Ramos (cell line): ENCODE results near the gene CCDC116.
"Not testable (repeated sequence)": the region's sequence is repeated elsewhere in the genome, so short reads cannot be mapped to it uniquely, and the experiment has no call there.

Source experiments
- in situ Hi-C: fragments of 300-500 bp; cut with MboI; formaldehyde crosslinking; loops from one replicate; pipeline ENCODE4 v1.14.3; 2022; ENCODE audit warnings: low sequenced_read_pairs; ENCODE audit not compliant: unreplicated experiment

CCDC116 gene

DNA sequence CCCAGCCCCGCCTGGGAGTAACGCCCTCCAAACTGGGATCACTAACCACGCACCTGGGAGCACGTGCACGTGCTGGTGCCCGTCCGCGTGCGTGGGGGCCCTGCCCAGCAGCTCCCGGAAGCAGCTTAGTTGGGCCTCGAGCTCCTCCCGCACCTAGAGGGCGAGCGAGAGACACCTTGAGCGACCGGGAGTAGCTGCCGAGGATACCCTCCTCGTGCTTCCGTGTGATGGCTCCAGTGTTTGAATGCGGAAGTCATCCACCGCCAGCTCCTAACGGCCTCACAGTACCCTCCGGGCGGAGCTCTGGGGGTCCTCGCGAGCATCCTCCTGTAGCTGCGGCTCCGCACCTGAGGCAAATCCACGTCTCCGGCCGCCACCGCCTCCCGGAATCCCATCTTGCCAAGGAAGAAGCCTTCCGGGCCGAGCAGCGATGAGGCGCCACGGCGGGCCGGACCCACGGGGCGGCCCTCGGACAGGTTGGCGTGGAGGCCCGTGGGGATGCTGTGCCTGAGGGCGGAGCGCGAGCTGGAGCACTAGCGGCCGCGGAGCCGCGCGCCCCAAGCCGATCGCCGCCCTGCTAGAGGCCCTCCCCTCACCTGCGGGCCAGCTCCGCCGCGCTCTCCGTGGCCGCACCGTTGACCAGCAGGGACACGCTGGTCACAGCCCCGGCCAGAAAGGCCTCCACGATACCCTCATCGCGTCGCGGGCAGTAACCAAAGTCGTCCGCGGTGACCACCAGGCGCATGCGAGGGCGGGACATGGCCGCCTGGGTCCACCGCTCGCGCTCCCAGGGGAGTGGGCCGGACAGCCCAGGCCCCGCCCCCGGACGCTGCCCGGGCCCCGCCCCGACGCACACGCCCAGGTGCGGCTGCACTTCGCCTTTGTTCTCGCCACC lies 3.1 kb upstream of the CCDC116 start, which contains the start of gene YDJC:
Gene YDJC (minus strand): TSS at position 768 of the 895 bp plus-strand sequence. CDS start 8 bp downstream, at position 760.
- in situ Hi-C loops: no loop called here

DNA sequence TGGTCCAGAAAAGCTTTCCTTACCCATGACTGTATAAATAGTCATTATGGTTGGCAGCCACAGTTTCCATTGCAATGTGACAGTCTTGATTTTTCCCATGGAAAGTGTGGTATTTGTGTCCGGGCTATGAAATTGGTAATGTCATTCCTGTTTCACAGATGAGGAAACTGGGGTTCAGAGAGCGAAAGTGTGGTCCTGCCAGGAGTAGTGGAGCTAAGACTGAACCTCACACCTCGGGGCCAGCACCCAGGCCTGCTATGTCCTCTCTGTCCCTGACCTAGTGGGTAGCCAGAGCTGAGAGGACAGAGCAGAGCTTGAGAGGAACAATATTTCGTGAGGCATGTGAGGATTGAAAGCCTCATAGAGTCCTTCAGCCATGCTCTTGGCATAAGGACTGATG lies 1.5 kb upstream of the CCDC116 start:
- in situ Hi-C loops: no loop called here

DNA sequence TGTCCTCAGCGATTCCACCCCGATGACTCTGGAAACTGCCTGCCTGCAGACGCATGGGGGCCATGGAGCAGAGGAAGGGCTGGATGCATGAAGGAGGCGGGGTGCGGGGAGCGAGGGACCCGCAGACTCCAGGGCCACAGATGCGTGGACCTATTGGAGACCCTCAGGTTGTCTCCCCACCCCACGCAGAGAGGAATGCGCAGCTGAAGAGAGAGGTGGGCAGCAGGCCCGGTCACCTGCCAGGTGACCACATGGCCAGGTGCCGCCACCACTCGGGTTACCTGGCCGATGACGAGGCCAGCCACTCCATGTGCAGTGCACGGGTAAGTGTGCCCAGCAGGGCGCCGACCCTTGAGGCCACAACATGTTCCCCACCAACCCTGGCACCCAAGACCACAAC lies 371 bp downstream of the CCDC116 start:
- in situ Hi-C loops: no loop called here

DNA sequence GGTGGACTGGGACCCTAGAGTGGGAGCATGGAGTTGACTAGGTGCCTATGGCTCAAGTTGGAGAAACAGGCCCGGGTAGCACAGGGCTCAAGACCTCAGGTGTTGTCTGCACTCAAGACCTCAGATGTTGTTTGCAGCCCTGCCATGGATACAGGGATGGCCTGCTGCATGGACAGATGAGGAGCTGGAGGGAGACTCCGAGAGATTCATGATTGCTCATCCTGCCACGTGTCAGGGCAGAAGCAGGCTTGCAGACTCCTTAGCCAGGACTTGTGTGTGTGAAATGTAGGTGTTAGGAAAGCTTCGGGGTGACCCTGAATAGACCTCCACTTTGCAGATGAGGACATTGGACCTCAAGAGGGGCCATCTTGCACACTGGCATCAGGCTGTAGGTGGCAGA lies 921 bp downstream of the CCDC116 start:
- in situ Hi-C loops: no loop called here

DNA sequence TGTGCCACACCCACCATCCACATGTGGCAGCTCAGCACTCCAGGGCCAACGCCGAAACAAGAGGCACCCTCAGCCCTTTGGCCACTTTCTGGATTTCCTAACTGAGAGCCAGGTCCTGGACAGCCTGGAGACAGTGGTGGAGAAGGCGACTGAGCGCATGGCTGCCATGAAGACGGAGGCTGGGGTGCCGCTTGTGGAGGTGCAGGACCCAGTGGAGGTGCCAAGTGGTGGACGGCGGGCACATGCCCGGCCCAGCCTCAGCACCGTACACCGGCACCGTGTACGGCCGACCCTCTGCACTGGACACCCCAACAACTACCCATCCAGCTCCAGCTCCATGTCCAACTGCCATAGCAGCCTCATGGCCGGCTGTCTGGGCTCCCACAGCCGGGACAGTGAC lies 1.5 kb downstream of the CCDC116 start:
- in situ Hi-C loops: no loop called here

DNA sequence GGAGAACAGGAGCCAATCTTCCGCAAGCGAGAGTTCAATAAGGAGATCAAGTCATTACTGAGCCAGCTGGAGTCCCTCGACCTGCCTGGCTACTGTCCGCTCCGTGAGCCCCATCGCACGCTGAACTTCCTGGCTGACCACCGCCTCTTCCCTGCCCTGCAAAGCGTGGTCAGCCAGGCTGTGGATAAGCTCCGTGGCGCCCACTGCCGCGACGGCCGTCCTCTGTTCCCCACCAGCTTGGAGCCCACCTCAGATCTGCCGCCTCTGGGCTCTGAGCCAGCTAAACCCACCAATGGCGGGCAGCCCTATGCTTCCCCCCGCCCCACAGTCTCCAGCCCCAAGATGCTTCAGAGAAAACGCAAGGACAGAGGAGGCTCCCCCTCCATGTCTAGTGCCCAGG lies 2.3 kb downstream of the CCDC116 start:
- in situ Hi-C loops: no loop called here

DNA sequence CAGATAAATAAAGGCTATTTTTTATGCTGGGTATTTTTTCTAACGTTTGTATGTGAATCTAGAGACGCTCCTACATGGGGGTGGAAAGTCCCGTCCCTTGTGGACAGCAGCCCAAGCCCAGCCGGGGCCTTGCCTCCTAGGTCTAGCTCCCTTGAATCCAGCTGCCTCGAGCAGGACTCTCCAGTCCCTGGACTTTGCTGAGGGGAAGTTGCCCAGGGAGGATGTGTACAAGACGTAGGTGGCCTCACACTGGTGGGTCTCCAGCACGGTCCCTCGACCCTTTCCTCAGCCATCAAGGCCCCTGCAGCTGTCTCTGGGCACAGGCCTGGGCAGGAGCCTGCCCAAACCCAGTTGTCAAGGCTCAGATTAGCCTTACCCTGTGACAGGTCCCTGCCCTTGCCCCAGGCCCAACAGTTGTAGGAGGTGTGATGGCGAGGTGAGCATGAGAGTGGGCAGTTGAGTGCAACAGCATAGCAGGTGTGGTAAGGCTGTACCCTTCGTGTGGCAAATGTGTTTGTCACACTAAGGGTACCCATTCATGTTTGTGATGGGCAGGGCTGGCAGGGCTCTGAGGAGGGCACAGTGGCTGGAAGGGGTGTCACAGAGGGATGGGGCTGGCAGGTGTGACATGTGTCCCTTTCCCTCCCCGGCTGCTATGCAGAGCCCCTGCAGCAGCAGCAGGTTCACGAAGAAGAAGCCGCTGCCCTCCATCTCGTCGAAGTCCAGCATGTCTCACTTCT lies 3.4 kb downstream of the CCDC116 start:
- in situ Hi-C loops: no loop called here

DNA sequence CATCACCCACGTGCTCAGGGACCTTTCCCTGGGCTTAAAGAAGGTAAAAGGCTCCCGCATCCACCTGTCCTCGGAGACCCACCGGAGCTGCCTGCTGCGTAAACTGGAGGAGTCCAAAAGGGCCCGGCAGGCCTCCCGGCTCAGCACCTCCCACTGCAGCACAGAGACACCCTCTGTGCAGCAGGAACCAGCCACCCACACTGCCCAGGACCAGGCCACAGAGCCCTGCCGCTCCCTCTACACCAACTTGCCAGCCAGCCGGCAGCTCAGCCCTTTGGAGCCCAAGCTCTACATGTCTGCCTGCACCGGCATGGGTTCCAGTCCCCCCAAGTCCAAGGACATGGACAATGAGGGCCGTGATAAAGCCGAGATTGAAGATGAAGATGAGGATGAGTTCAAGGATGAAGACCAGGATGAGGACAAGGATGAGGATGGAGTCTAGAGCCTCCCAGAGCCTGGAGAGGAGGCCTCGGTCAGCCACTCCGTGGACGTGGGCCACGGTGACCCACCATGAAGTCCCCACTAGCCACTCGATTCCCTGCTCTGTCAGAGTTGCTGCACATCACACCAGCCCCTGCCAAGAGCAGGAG lies 4.2 kb downstream of the CCDC116 start:
- in situ Hi-C loops: no loop called here

DNA sequence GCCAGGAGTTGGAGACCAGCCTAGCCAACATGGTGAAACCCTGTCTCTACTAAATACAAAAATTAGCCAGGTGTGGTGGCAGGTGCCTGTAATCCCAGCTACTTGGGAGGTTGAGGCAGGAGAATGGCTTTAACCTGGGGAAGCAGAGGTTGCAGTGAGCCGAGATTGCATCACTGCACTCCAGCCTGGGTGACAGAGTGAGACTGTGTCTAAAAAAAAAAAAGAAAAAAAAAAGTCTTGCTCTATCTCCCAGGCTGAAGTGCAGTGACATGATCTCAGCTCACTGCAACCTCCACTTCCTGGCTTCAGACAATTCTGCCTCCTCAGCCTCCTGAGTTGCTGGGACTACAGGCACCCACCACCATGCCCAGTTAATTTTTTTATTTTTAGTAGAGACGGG lies 4.9 kb downstream of the CCDC116 start:
- in situ Hi-C loops: not testable (repeated sequence)

DNA sequence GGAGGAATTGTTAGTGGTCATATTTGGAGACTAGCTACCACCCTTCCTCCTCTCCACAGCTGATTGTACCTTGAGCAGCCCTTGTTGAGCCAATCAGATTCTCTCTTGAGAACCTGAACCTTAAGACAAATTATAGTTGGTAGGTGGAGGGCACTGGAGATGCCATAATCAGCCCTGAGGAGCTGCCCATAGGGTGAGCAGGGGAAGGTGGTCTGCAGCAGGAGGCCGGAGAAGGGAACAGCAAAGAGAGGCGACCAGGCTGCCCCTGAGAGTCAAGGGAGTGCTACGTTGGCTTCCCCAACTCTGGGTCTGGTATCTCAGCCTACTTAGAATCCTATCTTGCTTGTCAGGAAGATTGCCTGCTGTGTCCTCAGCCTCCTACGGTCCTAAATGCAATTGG lies 6.8 kb downstream of the CCDC116 start:
- in situ Hi-C loops: no loop called here

DNA sequence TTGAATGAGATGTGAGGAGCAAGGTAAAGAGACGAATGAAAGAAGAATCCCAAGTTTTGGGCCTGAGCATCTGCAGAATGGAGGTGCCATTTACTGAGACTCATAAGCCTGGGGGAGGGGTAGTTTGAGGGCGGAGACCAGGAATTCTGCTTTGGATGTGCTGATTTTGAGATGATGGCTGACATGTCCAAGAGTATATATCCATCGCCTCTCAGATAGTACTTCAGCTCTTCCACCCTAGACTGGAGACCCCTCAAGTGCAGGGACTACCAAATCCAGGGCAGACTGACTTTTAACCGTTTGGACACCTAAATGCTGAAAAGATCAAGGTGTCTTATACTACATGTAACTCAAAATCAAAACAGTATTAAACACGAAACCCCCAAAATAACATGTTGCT lies 8.2 kb downstream of the CCDC116 start:
- in situ Hi-C loops: loop anchor here (10.0 kb wide), 1 partner anchor 186 kb away; no protein-coding TSS in a partner anchor

DNA sequence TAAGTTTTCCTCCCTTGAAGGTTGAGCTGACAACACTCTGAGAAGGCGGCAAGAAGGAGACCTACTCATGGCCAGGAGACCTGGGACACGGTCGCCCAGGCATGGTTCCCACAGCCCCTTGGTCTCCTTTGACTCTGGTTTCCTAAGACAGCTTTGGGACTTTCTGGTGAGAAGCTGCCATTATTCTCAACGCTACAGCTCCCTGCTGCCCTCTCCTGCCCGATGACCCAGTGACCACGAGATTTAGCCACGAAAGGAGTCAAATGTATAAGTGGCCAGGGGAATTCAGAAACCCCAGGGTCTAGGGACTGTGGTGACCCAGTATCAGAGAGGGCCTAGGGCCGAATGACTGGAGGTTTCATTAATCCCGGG lies 8.8 kb downstream of the CCDC116 start:
- in situ Hi-C loops: loop anchor here (10.0 kb wide), 1 partner anchor 187 kb away; no protein-coding TSS in a partner anchor

DNA sequence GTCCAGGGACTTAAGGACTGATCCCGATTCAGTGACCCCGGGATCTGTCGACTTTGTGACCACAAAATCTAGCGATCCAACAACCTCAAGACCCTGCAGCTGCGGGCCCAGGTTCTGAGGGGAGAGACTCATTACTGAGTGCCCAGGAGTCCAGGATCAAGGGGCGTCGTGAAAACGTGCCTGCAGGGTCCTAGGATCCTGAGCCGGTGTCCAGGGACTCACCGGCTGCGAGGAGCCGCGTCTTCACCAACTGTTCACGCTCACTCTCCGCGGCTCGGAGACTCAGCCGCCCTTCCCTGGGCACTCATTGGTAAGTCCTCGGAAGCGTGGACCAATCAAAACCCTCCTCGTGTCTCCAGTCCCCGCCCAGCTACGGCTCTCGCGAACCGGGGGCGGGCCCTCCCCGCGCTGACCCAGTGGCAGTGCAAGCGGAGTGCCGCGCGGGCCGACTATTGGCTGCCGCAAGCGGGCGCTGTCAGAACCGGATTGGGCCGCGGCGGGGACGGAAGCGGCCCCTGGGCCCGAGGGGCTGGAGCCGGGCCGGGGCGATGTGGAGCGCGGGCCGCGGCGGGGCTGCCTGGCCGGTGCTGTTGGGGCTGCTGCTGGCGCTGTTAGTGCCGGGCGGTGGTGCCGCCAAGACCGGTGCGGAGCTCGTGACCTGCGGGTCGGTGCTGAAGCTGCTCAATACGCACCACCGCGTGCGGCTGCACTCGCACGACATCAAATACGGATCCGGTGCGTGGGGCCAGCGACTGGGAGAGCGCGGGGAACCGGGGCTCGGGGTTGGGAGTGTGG lies 9.4 kb downstream of the CCDC116 start, which contains the start of gene SDF2L1:
Gene SDF2L1 (plus strand): TSS at position 514 of the 795 bp plus-strand sequence. CDS start 35 bp downstream, at position 549.
- in situ Hi-C loops: loop anchor here (10.0 kb wide), 1 partner anchor 187 kb away; no protein-coding TSS in a partner anchor

DNA sequence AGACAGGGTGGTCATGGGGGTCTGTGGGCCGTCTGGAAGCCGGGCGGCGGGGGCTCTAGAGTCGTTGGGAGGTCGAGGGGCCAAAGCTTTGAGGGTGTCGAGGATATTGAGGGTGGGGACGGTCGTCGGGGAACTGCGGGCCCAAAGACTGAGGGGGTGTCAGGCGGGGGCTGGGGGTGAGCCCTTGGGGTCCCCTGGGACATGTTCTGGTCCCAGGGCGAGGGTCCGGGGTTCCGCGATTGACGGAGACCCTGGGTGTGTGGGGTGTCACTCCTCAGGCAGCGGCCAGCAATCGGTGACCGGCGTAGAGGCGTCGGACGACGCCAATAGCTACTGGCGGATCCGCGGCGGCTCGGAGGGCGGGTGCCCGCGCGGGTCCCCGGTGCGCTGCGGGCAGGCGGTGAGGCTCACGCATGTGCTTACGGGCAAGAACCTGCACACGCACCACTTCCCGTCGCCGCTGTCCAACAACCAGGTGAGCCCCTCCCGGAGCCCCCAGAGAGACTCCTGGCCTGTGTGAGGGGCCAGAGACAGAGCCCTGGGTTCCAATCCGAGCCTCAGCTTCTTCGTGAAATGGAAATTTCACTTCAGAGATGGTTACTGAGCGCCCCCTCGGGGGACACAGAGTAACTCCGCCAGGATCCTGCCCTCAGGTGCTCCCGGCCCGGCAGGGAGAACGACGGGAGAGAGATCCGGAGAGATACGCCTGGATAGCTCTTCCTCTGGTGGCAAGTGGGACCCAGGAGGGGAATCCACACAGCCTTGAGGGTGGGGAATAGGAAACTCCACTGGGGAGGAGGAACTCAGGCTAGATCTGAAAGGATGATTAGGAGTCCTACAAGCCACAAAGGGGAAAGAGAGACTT lies 10.3 kb downstream of the CCDC116 start:
- in situ Hi-C loops: loop anchor here (10.0 kb wide), 1 partner anchor 188 kb away; no protein-coding TSS in a partner anchor

DNA sequence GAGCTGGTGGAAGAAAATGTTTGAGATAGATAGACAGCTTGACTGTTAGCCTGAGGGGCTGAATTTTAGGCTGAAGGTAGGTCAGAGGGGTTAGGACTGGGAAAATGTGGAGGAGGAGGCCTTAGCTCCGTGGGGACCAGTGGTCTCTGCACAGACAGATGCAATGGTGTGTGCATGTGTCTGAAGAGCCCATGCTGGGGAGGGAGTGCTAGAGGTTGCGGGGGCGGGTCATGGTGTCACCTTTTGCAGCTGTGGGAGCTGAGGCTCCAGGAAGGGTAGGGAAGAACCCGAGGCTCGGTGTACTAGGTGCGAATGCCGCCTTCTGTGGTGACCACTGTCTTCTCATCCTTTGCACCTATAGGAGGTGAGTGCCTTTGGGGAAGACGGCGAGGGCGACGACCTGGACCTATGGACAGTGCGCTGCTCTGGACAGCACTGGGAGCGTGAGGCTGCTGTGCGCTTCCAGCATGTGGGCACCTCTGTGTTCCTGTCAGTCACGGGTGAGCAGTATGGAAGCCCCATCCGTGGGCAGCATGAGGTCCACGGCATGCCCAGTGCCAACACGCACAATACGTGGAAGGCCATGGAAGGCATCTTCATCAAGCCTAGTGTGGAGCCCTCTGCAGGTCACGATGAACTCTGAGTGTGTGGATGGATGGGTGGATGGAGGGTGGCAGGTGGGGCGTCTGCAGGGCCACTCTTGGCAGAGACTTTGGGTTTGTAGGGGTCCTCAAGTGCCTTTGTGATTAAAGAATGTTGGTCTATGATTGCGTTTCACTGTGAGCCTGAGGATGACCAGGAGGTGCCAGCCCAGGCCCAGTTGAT lies 11.2 kb downstream of the CCDC116 start:
- in situ Hi-C loops: loop anchor here (10.0 kb wide), 1 partner anchor 189 kb away; no protein-coding TSS in a partner anchor

DNA sequence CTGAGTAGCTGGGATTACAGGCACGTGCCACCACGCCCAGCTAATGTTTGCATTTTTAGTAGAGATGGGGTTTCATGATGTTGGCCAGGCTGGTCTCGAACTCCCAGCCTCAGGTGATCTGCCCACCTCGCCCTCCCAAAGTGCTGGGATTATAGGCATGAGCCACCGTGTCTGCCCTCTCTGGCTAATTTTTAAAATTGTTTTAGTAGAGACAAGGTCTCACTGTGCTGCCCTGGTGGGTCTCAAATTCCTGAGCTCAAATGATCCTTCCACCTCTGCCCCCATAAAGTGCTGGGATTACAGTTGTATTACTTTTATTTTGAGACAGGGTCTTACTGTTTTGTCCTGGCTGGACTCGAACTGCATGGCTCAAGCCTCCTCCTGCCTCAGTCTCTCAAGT lies 13.0 kb downstream of the CCDC116 start:
- in situ Hi-C loops: loop anchor here (10.0 kb wide), 1 partner anchor 191 kb away; no protein-coding TSS in a partner anchor

DNA sequence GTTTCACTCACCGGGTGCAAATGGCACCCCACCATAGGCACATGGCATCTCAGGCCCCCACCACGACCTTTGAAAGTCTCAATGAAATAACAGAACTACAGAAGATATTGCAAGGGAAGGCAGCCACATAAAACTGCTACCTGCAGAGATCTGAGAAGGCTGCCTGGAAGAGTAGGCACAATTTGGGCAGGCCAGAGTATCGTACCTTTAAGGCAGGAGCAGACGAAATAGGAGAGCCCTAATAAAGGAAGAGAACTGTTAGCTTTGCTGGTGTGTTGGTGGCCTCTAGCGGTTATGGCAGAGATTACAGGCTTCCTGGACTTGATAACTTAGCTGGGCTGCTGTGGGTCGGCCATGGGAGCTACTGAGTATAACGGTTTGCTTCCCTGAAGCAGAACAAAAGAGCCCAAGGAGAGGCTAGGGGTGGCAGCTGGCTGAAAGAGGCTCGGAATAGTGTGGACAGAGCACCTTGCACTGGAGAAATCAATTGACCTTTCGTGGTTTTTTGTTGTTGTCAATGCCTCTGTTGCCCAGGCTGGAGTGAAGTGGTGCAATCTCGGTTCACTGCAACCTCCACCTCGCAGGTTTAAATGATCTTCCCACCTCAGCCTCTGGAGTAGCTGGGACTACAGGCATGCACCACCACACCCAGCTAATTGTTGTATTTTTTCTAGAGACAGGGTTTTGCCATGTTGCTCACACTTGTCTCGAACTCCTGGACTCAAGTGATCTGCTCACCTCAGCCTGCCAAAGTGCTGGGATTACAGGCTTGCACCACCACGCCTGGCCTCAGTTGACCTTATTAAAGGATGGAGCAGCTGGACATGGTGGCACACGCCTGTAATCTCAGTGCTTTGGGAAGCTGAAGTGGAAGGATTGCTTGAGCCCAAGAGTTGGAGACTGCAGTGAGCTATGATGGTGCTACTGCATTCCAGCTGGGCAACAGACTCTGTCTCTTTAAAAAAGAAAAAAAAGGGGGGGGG lies 14.3 kb downstream of the CCDC116 start:
- in situ Hi-C loops: loop anchor here (10.0 kb wide), 1 partner anchor 192 kb away; no protein-coding TSS in a partner anchor
